HCT116 (cell line): ENCODE data around the gene PSMB5. TPM values are rescaled to one million over a fixed set of nuclear protein-coding genes. Genes with fewer than 3 reads are reported as not detected.
"Not testable (repeated sequence)": the region's sequence is repeated elsewhere in the genome, so short reads cannot be mapped to it uniquely, and the experiment has no call there.

Experiments
- ATAC-seq: fragments of 200-7000 bp; cut with Tn5 transposase; 2 replicates; pipeline ENCODE4 v1.9.1; 2020; ENCODE audit warnings: mild to moderate bottlenecking, moderate library complexity
- BruUV-seq: library from RNA; stranded (reverse); fragments of 400-500 nt; replicated peaks from 2 replicates; lab custom pipeline; 2021; lab: Mats Ljungman, UMichigan
- CTCF ChIA-PET: fragments of 300-600 bp; sonication (Branson Sonifier 250); formaldehyde crosslinking; loops from one replicate; lab custom pipeline; 2021; ENCODE audit warnings: antibody characterized with exemption; lab: Charles Lee
- POLR2A ChIA-PET: fragments of 300-600, 350-600 bp; sonication (Branson Sonifier 250); formaldehyde crosslinking; loops from one replicate; lab custom pipeline; 2021; ENCODE audit warnings: antibody characterized with exemption; lab: Charles Lee
- RAD21 ChIA-PET, 2 experiments: fragments of 300-600 bp; sonication (Branson Sonifier 250); formaldehyde crosslinking; loops; one replicate each; lab custom pipeline; 2023; ENCODE audit warnings: low total read pairs in 2 of 2; ENCODE audit not compliant: uncharacterized antibody in 2 of 2, unreplicated experiment in 2 of 2, low non-redundant PET in 1 of 2; lab: Charles Lee
- DNase-seq: peaks from one replicate; pipeline ENCODE4 v3.0.0-alpha.2; 2010; ENCODE audit warnings: low read depth, low spot score
- H2AFZ ChIP-seq: fragments of 200-600 bp; shearing (Covaris generic), sonication (generic); 2 replicates; pipeline ENCODE4 v1.6.1; 2017; ENCODE audit warnings: low read depth, mixed run types, mixed read lengths, antibody characterized with exemption, low read length; ENCODE audit not compliant: poor library complexity, severe bottlenecking
- H3K27ac ChIP-seq: 2 replicates; pipeline ENCODE4 v1.5.1; 2012; ENCODE audit warnings: low read depth, low read length
- H3K27me3 ChIP-seq: fragments of 200-600 bp; sonication (generic); 2 replicates; pipeline ENCODE4 v1.6.1; 2016; ENCODE audit warnings: mixed run types, low read length, mixed read lengths; ENCODE audit not compliant: insufficient read depth
- H3K36me3 ChIP-seq, 2 experiments: fragments of 200-500 bp in 1 of 2; fragments of 200-600 bp in 1 of 2; sonication (Bioruptor generic) in 1 of 2; sonication (generic) in 1 of 2; 2 replicates each; pipeline versions ENCODE4 v1.5.1 to v1.6.1; 2014 to 2016; ENCODE audit warnings: low read length in 2 of 2, inconsistent platforms in 1 of 2, mixed read lengths in 1 of 2, mixed run types in 1 of 2; ENCODE audit not compliant: insufficient read depth in 2 of 2, control insufficient read depth in 1 of 2
- H3K4me1 ChIP-seq, 2 experiments: fragments of 200-600 bp in 1 of 2; sonication (generic) in 1 of 2; 2 replicates each; pipeline versions ENCODE4 v1.5.1 to v1.6.1; 2012 to 2017; ENCODE audit warnings: low read length in 2 of 2, inconsistent platforms in 1 of 2, mild to moderate bottlenecking in 1 of 2, mixed read lengths in 1 of 2, mixed run types in 1 of 2, moderate library complexity in 1 of 2; ENCODE audit not compliant: insufficient read depth in 2 of 2, control insufficient read depth in 1 of 2
- H3K4me2 ChIP-seq: fragments of 200-600 bp; sonication (generic); 2 replicates; pipeline ENCODE4 v1.6.1; 2017; ENCODE audit warnings: mixed run types, low read length, mixed read lengths
- H3K4me3 ChIP-seq, 2 experiments: fragments of 200-600 bp in 1 of 2; sonication (generic) in 1 of 2; replicated peaks in 1 of 2; 2 replicates each; pipeline ENCODE4 v1.5.1; 2011 to 2016; ENCODE audit warnings: low read length in 2 of 2, control low read depth in 1 of 2, low read depth in 1 of 2, mild to moderate bottlenecking in 1 of 2, mixed read lengths in 1 of 2, mixed run types in 1 of 2
- H3K79me2 ChIP-seq: fragments of 200-600 bp; sonication (generic); 2 replicates; pipeline ENCODE4 v1.6.1; 2017; ENCODE audit warnings: mild to moderate bottlenecking, mixed run types, low read length, moderate library complexity, mixed read lengths; ENCODE audit not compliant: insufficient read depth
- H3K9ac ChIP-seq: fragments of 200-600 bp; sonication (generic); 2 replicates; pipeline ENCODE4 v1.6.1; 2016; ENCODE audit warnings: low read length, mixed read lengths
- H3K9me2 ChIP-seq: fragments of 200-600 bp; sonication (generic), shearing (Covaris generic); 2 replicates; pipeline ENCODE4 v1.6.1; 2017; ENCODE audit warnings: mixed run types, mild to moderate bottlenecking, moderate library complexity; ENCODE audit not compliant: insufficient read depth
- H3K9me3 ChIP-seq, 2 experiments: fragments of 200-500 bp in 1 of 2; fragments of 200-600 bp in 1 of 2; sonication (Bioruptor generic) in 1 of 2; sonication (generic) in 1 of 2; 2 replicates each; pipeline ENCODE4 v1.6.1; 2014 to 2017; ENCODE audit warnings: low read length in 2 of 2, mixed read lengths in 2 of 2, inconsistent platforms in 1 of 2, low read depth in 1 of 2, mild to moderate bottlenecking in 1 of 2, mixed run types in 1 of 2, moderate library complexity in 1 of 2; ENCODE audit not compliant: control insufficient read depth in 1 of 2, insufficient read depth in 1 of 2
- H4K20me1 ChIP-seq: fragments of 200-600 bp; sonication (generic), shearing (Covaris generic); 2 replicates; pipeline ENCODE4 v1.6.1; 2017; ENCODE audit warnings: mixed run types, mild to moderate bottlenecking, moderate library complexity; ENCODE audit not compliant: insufficient read depth
- ATF3 ChIP-seq: IDR thresholded peaks from 2 replicates; pipeline ENCODE4 v1.6.1; 2012
- ZNF274 ChIP-seq: fragments of 200-500 bp; sonication (Bioruptor generic); IDR thresholded peaks from 2 replicates; pipeline ENCODE4 v1.6.1; 2014; ENCODE audit warnings: mild to moderate bottlenecking, low read depth, low read length, inconsistent platforms
- intact Hi-C: fragments of 100-400 bp; cut with micrococcal nuclease; formaldehyde crosslinking; loops from 2 replicates; pipeline ENCODE4 v1.10.0; 2022
- total RNA-seq: library from RNA; stranded (reverse); gene quantifications from one replicate; pipeline ENCODE4 v1.2.1, GENCODE V29; 2021; ENCODE audit not compliant: unreplicated experiment

PSMB5 gene
- total RNA-seq, 1 experiment from 2014 or later: 212 TPM

GRCh38 chr14:23005451-23006187 lies 29.1 kb downstream of the PSMB5 start:
- POLR2A ChIA-PET: interaction anchor here (1.7 to 2.2 kb wide), 4 partner anchors 11 to 28 kb away, joined by 5 to 18 read pairs (median 11); partner anchors contain the start of gene AJUBA
- H3K4me1 ChIP-seq: peaks cover 23 to 58% of the 10 kb centered on the region in 2 experiments
- peak overlapping the region; percentile 64 to 71 for H3K4me3 ChIP-seq
- no peaks in the 10 kb centered on the region for H4K20me1 ChIP-seq
- no TSS peak for BruUV-seq
- DNase-seq: no peak
- CTCF ChIA-PET: interaction anchor here (1.7 to 3.6 kb wide), 6 partner anchors 10 to 63 kb away, joined by 7 to 52 read pairs (median 11); no protein-coding TSS in a partner anchor
- ATAC-seq: no peak
- RAD21 ChIA-PET: interaction anchor here in 1 of 2 experiments (1.2 kb wide), 1 partner anchor 19 kb away, joined by 6 read pairs; no protein-coding TSS in a partner anchor
- peak overlapping the region; percentile 97; the same call in 1 of the 2 replicates for H3K27ac ChIP-seq
- TF ChIP-seq ZNF274 (no peak), ATF3 (no peak)
- H3K9me3 ChIP-seq: no peaks in the 10 kb centered on the region
- intact Hi-C loops: loop anchor here (5.0 kb wide), 1 partner anchor 52 kb away; the partner anchor contains the start of gene CDH24
- peak overlapping the region; percentile 83 for H3K9ac ChIP-seq
- H2AFZ ChIP-seq: no peak overlapping the region
- no peaks in the 10 kb centered on the region for H3K27me3 ChIP-seq
- H3K79me2 ChIP-seq: no peaks in the 10 kb centered on the region
- no peaks in the 10 kb centered on the region for H3K9me2 ChIP-seq
- no peaks in the 10 kb centered on the region for H3K36me3 ChIP-seq
- H3K4me2 ChIP-seq: peak overlapping the region; percentile 89

- H3K79me2 ChIP-seq, H3K9me2 ChIP-seq, intact Hi-C loops, RAD21 ChIA-PET, DNase-seq, H2AFZ ChIP-seq, H3K27me3 ChIP-seq, H3K4me2 ChIP-seq, H3K36me3 ChIP-seq, BruUV-seq, ATAC-seq, H3K9ac ChIP-seq, H3K9me3 ChIP-seq, POLR2A ChIA-PET, H3K4me3 ChIP-seq, H3K27ac ChIP-seq, H4K20me1 ChIP-seq: not testable (repeated sequence)
- H3K4me1 ChIP-seq: peaks cover 14 to 46% of the 10 kb centered on the region in 2 experiments
- CTCF ChIA-PET: interaction anchor here (0.7 kb wide), 1 partner anchor 18 kb away, joined by 3 read pairs; no protein-coding TSS in a partner anchor
Measured at GRCh38 chr14:23004274-23004673, 30.4 kb downstream of the PSMB5 start.
